Neural cell (in vitro differentiated cells): ENCODE data around the gene TMEM205. TPM values are rescaled to one million over a fixed set of nuclear protein-coding genes. Genes with fewer than 3 reads are reported as not detected.

Source experiments
- H2AFZ ChIP-seq: fragments of 200-600, 300-800 bp; sonication (generic), shearing (Covaris generic); 2 replicates; pipeline ENCODE4 v1.6.0; 2014; ENCODE audit warnings: low read depth, mild to moderate bottlenecking, antibody characterized with exemption, low read length, moderate library complexity
- H3F3A ChIP-seq: fragments of 200-600 bp; shearing (Covaris generic); 2 replicates; pipeline ENCODE4 v1.6.1; 2016; ENCODE audit warnings: mild to moderate bottlenecking, moderate library complexity, mixed read lengths, antibody characterized with exemption, low read length; ENCODE audit not compliant: insufficient read depth, poor library complexity, severe bottlenecking
- H3K27ac ChIP-seq: fragments of 200-600, 300-800 bp; sonication (generic), shearing (Covaris generic); 2 replicates; pipeline ENCODE4 v1.5.1; 2014; ENCODE audit warnings: mild to moderate bottlenecking, low read length, moderate library complexity
- H3K27me3 ChIP-seq: fragments of 300-800, 200-600 bp; sonication (generic), shearing (Covaris generic); 2 replicates; pipeline ENCODE4 v1.6.0; 2014; ENCODE audit warnings: mild to moderate bottlenecking, low read depth, low read length, moderate library complexity; ENCODE audit not compliant: insufficient read depth
- H3K36me3 ChIP-seq: fragments of 300-800, 200-600 bp; sonication (generic), shearing (Covaris generic); 2 replicates; pipeline ENCODE4 v1.5.1; 2014; ENCODE audit warnings: mild to moderate bottlenecking, antibody characterized with exemption, low read length, moderate library complexity; ENCODE audit not compliant: insufficient read depth
- H3K4me2 ChIP-seq: fragments of 300-800, 200-600 bp; sonication (generic), shearing (Covaris generic); 2 replicates; pipeline ENCODE4 v1.6.0; 2014; ENCODE audit warnings: mild to moderate bottlenecking, low read length
- H3K4me3 ChIP-seq: fragments of 300-800, 200-600 bp; sonication (generic), shearing (Covaris generic); 2 replicates; pipeline ENCODE4 v1.5.1; 2014; ENCODE audit warnings: mild to moderate bottlenecking, low read length, moderate library complexity
- H3K79me2 ChIP-seq: fragments of 200-600 bp; shearing (Covaris generic); replicated peaks from 2 replicates; pipeline ENCODE4 v1.6.0; 2014; ENCODE audit warnings: mild to moderate bottlenecking, low read length, moderate library complexity; ENCODE audit not compliant: insufficient read depth
- H3K9ac ChIP-seq: fragments of 300-800, 200-600 bp; sonication (generic), shearing (Covaris generic); 2 replicates; pipeline ENCODE4 v1.6.1; 2016; ENCODE audit warnings: mild to moderate bottlenecking, low read length, mixed read lengths
- H3K9me2 ChIP-seq: fragments of 200-600 bp; shearing (Covaris generic); 2 replicates; pipeline ENCODE4 v1.6.1; 2016; ENCODE audit warnings: mild to moderate bottlenecking, low read length, mixed read lengths; ENCODE audit not compliant: insufficient read depth
- H3K9me3 ChIP-seq: fragments of 200-600, 300-800 bp; sonication (generic), shearing (Covaris generic); 2 replicates; pipeline ENCODE4 v1.6.1; 2016; ENCODE audit warnings: mild to moderate bottlenecking, mixed run types, low read length, moderate library complexity, mixed read lengths
- H4K20me1 ChIP-seq: fragments of 200-600 bp; shearing (Covaris generic); 2 replicates; pipeline ENCODE4 v1.6.1; 2016; ENCODE audit warnings: mild to moderate bottlenecking, mixed run types; ENCODE audit not compliant: insufficient read depth
- CTCF ChIP-seq: fragments of 450-650 bp; IDR thresholded peaks from 2 replicates; pipeline ENCODE4 v1.5.1; 2014; ENCODE audit warnings: antibody characterized with exemption, mild to moderate bottlenecking, moderate library complexity; ENCODE audit not compliant: poor library complexity, severe bottlenecking
- EP300 ChIP-seq: fragments of 450-650 bp; conservative IDR thresholded peaks from 2 replicates; pipeline ENCODE4 v1.6.1; 2014; ENCODE audit warnings: antibody characterized with exemption, mild to moderate bottlenecking, moderate library complexity; ENCODE audit not compliant: poor library complexity, severe bottlenecking
- EZH2 ChIP-seq: fragments of 200-600, 300-800 bp; shearing (Covaris generic), sonication (generic); IDR thresholded peaks from 2 replicates; pipeline ENCODE4 v1.6.1; 2014; ENCODE audit warnings: antibody characterized with exemption, low read length, borderline replicate concordance, mild to moderate bottlenecking; ENCODE audit not compliant: insufficient read depth, poor library complexity, severe bottlenecking
- MXI1 ChIP-seq: fragments of 450-650 bp; conservative IDR thresholded peaks from 2 replicates; pipeline ENCODE4 v1.6.1; 2014; ENCODE audit warnings: antibody characterized with exemption, mild to moderate bottlenecking; ENCODE audit not compliant: poor library complexity, severe bottlenecking
- POLR2AphosphoS5 ChIP-seq: IDR thresholded peaks from 2 replicates; pipeline ENCODE4 v1.6.1; 2012
- RAD21 ChIP-seq: fragments of 450-650 bp; conservative IDR thresholded peaks from 2 replicates; pipeline ENCODE4 v1.6.1; 2014; ENCODE audit warnings: antibody characterized with exemption, mild to moderate bottlenecking, moderate library complexity
- REST ChIP-seq: IDR thresholded peaks from 2 replicates; pipeline ENCODE4 v1.6.1; 2012; ENCODE audit warnings: borderline replicate concordance
- SMC3 ChIP-seq: fragments of 450-650 bp; conservative IDR thresholded peaks from 2 replicates; pipeline ENCODE4 v1.6.1; 2014; ENCODE audit warnings: antibody characterized with exemption, mild to moderate bottlenecking, moderate library complexity; ENCODE audit not compliant: poor library complexity
- TAF1 ChIP-seq: IDR thresholded peaks from 2 replicates; pipeline ENCODE4 v1.6.1; 2012; ENCODE audit warnings: low read depth
- polyA plus RNA-seq: library from polyadenylated mRNA; depleted of rRNA; stranded (reverse); fragments of >200 nt; gene quantifications from 2 replicates; pipeline ENCODE4 v1.2.3, GENCODE V29; 2014

TMEM205 gene
- polyA plus RNA-seq, 1 donor from 2014 or later: 136 TPM

GRCh38 chr19:11299946-11300810 lies 45.9 kb downstream of the TMEM205 start:
- Histone ChIP-seq H3K79me2 (no peaks in the 10 kb centered on the region), H3K9me2 (no peaks in the 10 kb centered on the region), H3F3A (no peaks in the 10 kb centered on the region)

More at GRCh38 chr19:11299946-11300810, 45.9 kb downstream of the TMEM205 start:
- no peaks in the 10 kb centered on the region for H3K27me3 ChIP-seq
- H3K27ac ChIP-seq: no peak overlapping the region
- TF ChIP-seq SMC3 (no peak), POLR2AphosphoS5 (no peak), RAD21 (no peak), EP300 (no peak), REST (no peak), MXI1 (no peak), TAF1 (no peak), CTCF (no peak), EZH2 (no peak)
- H3K4me2 ChIP-seq: no peak overlapping the region
- H3K36me3 ChIP-seq: no peaks in the 10 kb centered on the region
- H2AFZ ChIP-seq: no peak overlapping the region
- no peak overlapping the region for H3K9ac ChIP-seq
- H3K4me3 ChIP-seq: no peak overlapping the region
- H4K20me1 ChIP-seq: no peaks in the 10 kb centered on the region
- no peaks in the 10 kb centered on the region for H3K9me3 ChIP-seq
